Activated CD8-positive, alpha-beta memory T cell treated with anti-CD3 and anti-CD28 coated beads, Interleukin-2, amount 50 U/mL, for 4 hours (primary cell): ENCODE measurements around the gene TANGO2.

ENCODE experiments used
- DNase-seq: peaks from one replicate; pipeline ENCODE4 v3.0.0-alpha.2; 2020

Gene TANGO2

GRCh38 chr22:20020533-20021195 lies at the start of gene TANGO2:
Gene TANGO2 (plus strand): TSS chr22:20021110. CDS start chr22:20036799, 15,689 bp downstream.
- peak; percentile 94 for DNase-seq

- no peak for DNase-seq
Measured at GRCh38 chr22:19971276-19972124, 49.4 kb upstream of the TANGO2 start.

- DNase-seq, result no peak
Measured at GRCh38 chr22:19972251-19972650, 48.7 kb upstream of the TANGO2 start.

GRCh38 chr22:19972652-19973550 lies 48.0 kb upstream of the TANGO2 start:
- no peak for DNase-seq

GRCh38 chr22:19973551-19974267 lies 47.2 kb upstream of the TANGO2 start:
- no peak for DNase-seq

GRCh38 chr22:19974268-19974861 lies 46.5 kb upstream of the TANGO2 start:
- no peak for DNase-seq

- DNase-seq, result no peak
Measured at GRCh38 chr22:19974935-19975706, 45.8 kb upstream of the TANGO2 start.

- no peak for DNase-seq
Measured at GRCh38 chr22:19975707-19976035, 45.2 kb upstream of the TANGO2 start.

- no peak for DNase-seq
Measured at GRCh38 chr22:19976671-19977070, 44.2 kb upstream of the TANGO2 start.

GRCh38 chr22:19977296-19978243 lies 43.3 kb upstream of the TANGO2 start:
- DNase-seq, result no peak

- DNase-seq, result no peak
Measured at GRCh38 chr22:19978748-19979147, 42.2 kb upstream of the TANGO2 start.

GRCh38 chr22:19979712-19980493 lies 41.0 kb upstream of the TANGO2 start:
- no peak for DNase-seq

GRCh38 chr22:19980766-19981165 lies 40.1 kb upstream of the TANGO2 start:
- no peak for DNase-seq

- DNase-seq, result no peak
Measured at GRCh38 chr22:19981171-19981960, 39.5 kb upstream of the TANGO2 start.

GRCh38 chr22:19981961-19982920 lies 38.7 kb upstream of the TANGO2 start:
- DNase-seq, result no peak

GRCh38 chr22:19982991-19983578 lies 37.8 kb upstream of the TANGO2 start:
- DNase-seq, result no peak

GRCh38 chr22:19983741-19984140 lies 37.2 kb upstream of the TANGO2 start:
- no peak for DNase-seq
